Fibroblast of mammary gland (primary cell): ENCODE measurements around the gene LTBP1.
A peak's percentile ranks its signal among the peaks of the same experiment; 100 is the strongest.

Experiments
- DNase-seq: peaks from one replicate; pipeline ENCODE4 v3.0.0-alpha.2; 2010; ENCODE audit warnings: low read depth
- H3K4me3 ChIP-seq: 2 replicates; pipeline ENCODE4 v1.5.1; 2011; ENCODE audit warnings: low read depth, mild to moderate bottlenecking, low read length, moderate library complexity; ENCODE audit not compliant: control insufficient read depth
- TF ChIP-seq, protein P1 (sequence below): conservative IDR thresholded peaks from 2 replicates; pipeline ENCODE4 v1.5.1; 2011; ENCODE audit warnings: low read depth, low read length, inconsistent platforms; ENCODE audit not compliant: control insufficient read depth, insufficient read depth

Gene LTBP1

GRCh38 chr2:33144243-33144642, 197.5 kb downstream of the LTBP1 start:
- no peak overlapping the region for H3K4me3 ChIP-seq
- DNase-seq: peak; percentile 54
- TF ChIP-seq, protein P1, sequence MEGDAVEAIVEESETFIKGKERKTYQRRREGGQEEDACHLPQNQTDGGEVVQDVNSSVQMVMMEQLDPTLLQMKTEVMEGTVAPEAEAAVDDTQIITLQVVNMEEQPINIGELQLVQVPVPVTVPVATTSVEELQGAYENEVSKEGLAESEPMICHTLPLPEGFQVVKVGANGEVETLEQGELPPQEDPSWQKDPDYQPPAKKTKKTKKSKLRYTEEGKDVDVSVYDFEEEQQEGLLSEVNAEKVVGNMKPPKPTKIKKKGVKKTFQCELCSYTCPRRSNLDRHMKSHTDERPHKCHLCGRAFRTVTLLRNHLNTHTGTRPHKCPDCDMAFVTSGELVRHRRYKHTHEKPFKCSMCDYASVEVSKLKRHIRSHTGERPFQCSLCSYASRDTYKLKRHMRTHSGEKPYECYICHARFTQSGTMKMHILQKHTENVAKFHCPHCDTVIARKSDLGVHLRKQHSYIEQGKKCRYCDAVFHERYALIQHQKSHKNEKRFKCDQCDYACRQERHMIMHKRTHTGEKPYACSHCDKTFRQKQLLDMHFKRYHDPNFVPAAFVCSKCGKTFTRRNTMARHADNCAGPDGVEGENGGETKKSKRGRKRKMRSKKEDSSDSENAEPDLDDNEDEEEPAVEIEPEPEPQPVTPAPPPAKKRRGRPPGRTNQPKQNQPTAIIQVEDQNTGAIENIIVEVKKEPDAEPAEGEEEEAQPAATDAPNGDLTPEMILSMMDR: no peak

DNA sequence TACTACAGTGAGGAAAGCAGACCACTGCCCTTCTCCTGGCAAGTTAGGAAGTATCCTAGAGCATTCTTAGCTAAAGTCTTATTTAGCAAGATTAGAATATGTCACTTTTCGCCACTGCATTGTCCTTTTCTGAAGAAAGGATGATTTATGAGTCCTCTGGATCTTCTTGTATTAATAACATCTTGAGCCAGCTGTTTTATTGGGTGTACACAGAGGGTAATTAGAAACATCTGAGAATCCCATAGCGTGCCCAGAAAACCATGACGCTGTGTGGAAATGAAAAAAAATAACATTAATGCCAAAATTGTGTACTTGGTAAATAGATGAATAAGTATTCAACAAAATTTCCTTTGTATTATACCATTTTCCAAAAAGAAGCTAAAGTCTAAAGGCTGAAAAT, 198.7 kb downstream of the LTBP1 start:
- DNase-seq: peak; percentile 91
- H3K4me3 ChIP-seq: no peak overlapping the region
- TF ChIP-seq, protein P1: no peak

- no peak overlapping the region for H3K4me3 ChIP-seq
- peak; percentile 65 for DNase-seq
- TF ChIP-seq, protein P1: no peak
These were observed 199.3 kb downstream of the LTBP1 start for GRCh38 chr2:33146102-33146501.

GRCh38 chr2:33153008-33153407, 206.3 kb downstream of the LTBP1 start:
- TF ChIP-seq, protein P1: no peak
- no peak overlapping the region for H3K4me3 ChIP-seq
- DNase-seq: peak; percentile 92

- peak; percentile 64 for DNase-seq
- no peak overlapping the region for H3K4me3 ChIP-seq
- TF ChIP-seq, protein P1: no peak
These were observed 211.8 kb downstream of the LTBP1 start for GRCh38 chr2:33158482-33159003.

- TF ChIP-seq, protein P1: no peak
- DNase-seq: peak; percentile 59
These were observed 213.4 kb downstream of the LTBP1 start for GRCh38 chr2:33160191-33160590.

More at GRCh38 chr2:33160191-33160590, 213.4 kb downstream of the LTBP1 start:
- H3K4me3 ChIP-seq: no peak overlapping the region
